ENCODE measurements around the gene CNTNAP1. TPM values are rescaled to one million over a fixed set of nuclear protein-coding genes. Genes with fewer than 3 reads are reported as not detected.

The CNTNAP1 gene
- total RNA-seq, 1 experiment from 2014 or later: 6.4 TPM

GRCh38 chr17:42706732-42707131 lies 24.4 kb downstream of the CNTNAP1 start:
- Histone ChIP-seq H4K20me1 (ENCODE audit: insufficient read depth) (no peaks in the 10 kb centered on the region), H2AFZ (ENCODE audit: low read depth, low read length, poor library complexity, severe bottlenecking) (no peak overlapping the region), H3K9me3 (ENCODE audit: control insufficient read depth in 1 of 2, insufficient read depth in 1 of 2, low read depth in 1 of 2, low read length in 2 of 2) (no peaks in the 10 kb centered on the region), H3K4me3 (replicated peaks in 1 of 2; ENCODE audit: low read depth in 1 of 2, low read length in 2 of 2) (no peak overlapping the region), H3K9me2 (ENCODE audit: insufficient read depth) (no peaks in the 10 kb centered on the region), H3K4me2 (ENCODE audit: low read length) (no peak overlapping the region), H3K27me3 (ENCODE audit: insufficient read depth, low read length) (no peaks in the 10 kb centered on the region), H3K27ac (ENCODE audit: low read depth, low read length) (no peak overlapping the region), H3K4me1 (ENCODE audit: control insufficient read depth in 1 of 2, insufficient read depth in 2 of 2, low read length in 2 of 2) (no peaks in the 10 kb centered on the region), H3K36me3 (ENCODE audit: control insufficient read depth in 1 of 2, insufficient read depth in 2 of 2, low read length in 2 of 2) (peaks cover 30 to 45% of the 10 kb centered on the region in 2 experiments), H3K9ac (ENCODE audit: low read length) (no peak overlapping the region), H3K79me2 (ENCODE audit: insufficient read depth, low read length) (no peaks in the 10 kb centered on the region)
- ATAC-seq (no peak), DNase-seq (ENCODE audit: low read depth, low spot score) (no peak)
- intact Hi-C loops (cut with micrococcal nuclease): no loop called here
- CTCF ChIA-PET: no interaction called here
- BruUV-seq (replicated peaks): no TSS peak
- TF ChIP-seq POLR2A (IDR thresholded peaks at IDR 0.05; ENCODE audit: borderline replicate concordance, extremely low read depth, insufficient read depth, insufficient read length) (no peak), ZNF274 (IDR thresholded peaks at IDR 0.05; ENCODE audit: low read depth, low read length) (no peak), TCF7L2 (IDR thresholded peaks at IDR 0.05; ENCODE audit: borderline replicate concordance, extremely low read depth, insufficient read depth, insufficient read length) (no peak), SRF (IDR thresholded peaks at IDR 0.05; ENCODE audit: low read depth) (no peak), RAD21 (IDR thresholded peaks at IDR 0.05; ENCODE audit: low read depth) (no peak)
- POLR2A ChIA-PET: no interaction called here
- RAD21 ChIA-PET (ENCODE audit: low non-redundant PET in 1 of 2, low total read pairs in 2 of 2, uncharacterized antibody in 2 of 2, unreplicated experiment in 2 of 2): no interaction called here

GRCh38 chr17:42708588-42708987 lies 26.3 kb downstream of the CNTNAP1 start:
- Histone ChIP-seq H3K9me2 (ENCODE audit: insufficient read depth) (no peaks in the 10 kb centered on the region), H3K27me3 (ENCODE audit: insufficient read depth, low read length) (no peaks in the 10 kb centered on the region), H3K9me3 (ENCODE audit: control insufficient read depth in 1 of 2, insufficient read depth in 1 of 2, low read depth in 1 of 2, low read length in 2 of 2) (no peaks in the 10 kb centered on the region), H3K4me1 (ENCODE audit: control insufficient read depth in 1 of 2, insufficient read depth in 2 of 2, low read length in 2 of 2) (no peaks in the 10 kb centered on the region), H3K4me2 (ENCODE audit: low read length) (no peak overlapping the region), H3K4me3 (replicated peaks in 1 of 2; ENCODE audit: low read depth in 1 of 2, low read length in 2 of 2) (no peak overlapping the region), H3K36me3 (ENCODE audit: control insufficient read depth in 1 of 2, insufficient read depth in 2 of 2, low read length in 2 of 2) (peaks cover 33 to 57% of the 10 kb centered on the region in 2 experiments), H2AFZ (ENCODE audit: low read depth, low read length, poor library complexity, severe bottlenecking) (no peak overlapping the region), H3K9ac (ENCODE audit: low read length) (no peak overlapping the region), H3K79me2 (ENCODE audit: insufficient read depth, low read length) (no peaks in the 10 kb centered on the region), H4K20me1 (ENCODE audit: insufficient read depth) (no peaks in the 10 kb centered on the region), H3K27ac (ENCODE audit: low read depth, low read length) (no peak overlapping the region)
- no TSS peak for BruUV-seq (replicated peaks)
- intact Hi-C loops (cut with micrococcal nuclease): no loop called here
- no peak for TF ChIP-seq ELF1 (IDR thresholded peaks at IDR 0.05; ENCODE audit: borderline replicate concordance, low read depth)
- CTCF ChIA-PET: interaction anchor here (0.8 to 1.3 kb wide), 2 partner anchors 28 to 130 kb away, joined by 3 read pairs; no protein-coding TSS in a partner anchor
- no peak for DNase-seq (ENCODE audit: low read depth, low spot score)
- no peak for ATAC-seq
- RAD21 ChIA-PET (ENCODE audit: low non-redundant PET in 1 of 2, low total read pairs in 2 of 2, uncharacterized antibody in 2 of 2, unreplicated experiment in 2 of 2): no interaction called here
- POLR2A ChIA-PET: no interaction called here
